GM12892 (cell line): ENCODE results near the gene KISS1R.

ENCODE experiments used
- POLR2AphosphoS5 ChIP-seq: IDR thresholded peaks from 2 replicates; pipeline ENCODE4 v1.6.1; 2011; ENCODE audit warnings: low read depth, low read length, control low read depth
- TAF1 ChIP-seq: IDR thresholded peaks from 2 replicates; pipeline ENCODE4 v1.6.1; 2011; ENCODE audit warnings: low read depth, mild to moderate bottlenecking, control low read depth, low read length, borderline replicate concordance

- TF ChIP-seq POLR2AphosphoS5 = no peak
- TF ChIP-seq TAF1 = no peak
These were observed 11.5 kb downstream of the KISS1R start for GRCh38 chr19:928471-929202.
